ENCODE data around the gene GNAT3. TPM values are rescaled to one million over a fixed set of nuclear protein-coding genes. Genes with fewer than 3 reads are reported as not detected.

Gene GNAT3
- total and polyA plus RNA-seq, 2 donors (not counting 3 experiments of a cell fraction or from before 2014, with no cell fraction given), result not detected

- H3K9ac ChIP-seq (replicated peaks; ENCODE audit: extremely low read depth, insufficient read depth, low read length), result no peak overlapping the region
- no peak overlapping the region for H2AFZ ChIP-seq (ENCODE audit: low read depth, low read length)
- H3K4me2 ChIP-seq (ENCODE audit: insufficient read depth, low read length), result no peak overlapping the region
- no peaks in the 10 kb centered on the region for H3K79me2 ChIP-seq (ENCODE audit: control insufficient read depth, insufficient read depth, low read length)
- no peak for DNase-seq (ENCODE audit: low read depth, low spot score)
- H3K36me3 ChIP-seq (ENCODE audit: control insufficient read depth in 2 of 2, extremely low read depth in 1 of 2, insufficient read depth in 2 of 2, low read length in 2 of 2), result no peaks in the 10 kb centered on the region
- CTCF ChIA-PET, result interaction anchor here (3.0 kb wide), 1 partner anchor 390 kb away, joined by 21 read pairs; no protein-coding TSS in a partner anchor
- dilution Hi-C loops (cut with MboI; ENCODE audit: extremely low pct_ligation_motif_present, low sequenced_read_pairs), result no loop called here
- no peak overlapping the region for H3K4me3 ChIP-seq (replicated peaks in 1 of 3; ENCODE audit: insufficient read depth in 1 of 3, low read depth in 1 of 3, low read length in 3 of 3)
- BruUV-seq (replicated peaks), result no TSS peak
- no peak for FAIRE-seq
- TF ChIP-seq MYC (IDR thresholded peaks at IDR 0.05; ENCODE audit: low read depth, low read length) (no peak), POLR2A (IDR thresholded peaks at IDR 0.05; ENCODE audit: low read depth, low read length) (no peak), EZH2 (IDR thresholded peaks at IDR 0.05; ENCODE audit: borderline replicate concordance, low read depth, low read length, severe bottlenecking) (no peak)
- TF ChIP-seq, protein P1, sequence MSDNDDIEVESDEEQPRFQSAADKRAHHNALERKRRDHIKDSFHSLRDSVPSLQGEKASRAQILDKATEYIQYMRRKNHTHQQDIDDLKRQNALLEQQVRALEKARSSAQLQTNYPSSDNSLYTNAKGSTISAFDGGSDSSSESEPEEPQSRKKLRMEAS (IDR thresholded peaks at IDR 0.05; ENCODE audit: insufficient read depth, insufficient read length), result no peak
- H3K27ac ChIP-seq (ENCODE audit: insufficient read depth, low read depth, low read length), result no peak overlapping the region
- H4K20me1 ChIP-seq (replicated peaks; ENCODE audit: control insufficient read depth, extremely low read depth, insufficient read depth, low read length), result no peaks in the 10 kb centered on the region
- H3K4me1 ChIP-seq (ENCODE audit: control insufficient read depth, extremely low read depth, insufficient read depth, low read length), result no peaks in the 10 kb centered on the region
- intact Hi-C loops (cut with micrococcal nuclease), result loop anchor here (5.0 kb wide), 1 partner anchor 207 kb away; no protein-coding TSS in a partner anchor
- no peaks in the 10 kb centered on the region for H3K9me1 ChIP-seq (replicated peaks; ENCODE audit: control insufficient read depth, extremely low read depth, insufficient read depth, low read length)
- no peaks in the 10 kb centered on the region for H3K27me3 ChIP-seq (ENCODE audit: control insufficient read depth in 2 of 2, insufficient read depth in 2 of 2, low read length in 2 of 2)
- no peaks in the 10 kb centered on the region for H3K9me3 ChIP-seq (replicated peaks; ENCODE audit: control insufficient read depth, insufficient read depth, low read length)
- POLR2A ChIA-PET, result no interaction called here
Observed at GRCh38 chr7:80449836-80450235, 62.0 kb downstream of the GNAT3 start.

- TF ChIP-seq, protein P1 (IDR thresholded peaks at IDR 0.05; ENCODE audit: insufficient read depth, insufficient read length), result no peak
- TF ChIP-seq POLR2AphosphoS5 (IDR thresholded peaks at IDR 0.05; ENCODE audit: insufficient read depth, low read depth, low read length), result no peak
- TF ChIP-seq, protein P2, sequence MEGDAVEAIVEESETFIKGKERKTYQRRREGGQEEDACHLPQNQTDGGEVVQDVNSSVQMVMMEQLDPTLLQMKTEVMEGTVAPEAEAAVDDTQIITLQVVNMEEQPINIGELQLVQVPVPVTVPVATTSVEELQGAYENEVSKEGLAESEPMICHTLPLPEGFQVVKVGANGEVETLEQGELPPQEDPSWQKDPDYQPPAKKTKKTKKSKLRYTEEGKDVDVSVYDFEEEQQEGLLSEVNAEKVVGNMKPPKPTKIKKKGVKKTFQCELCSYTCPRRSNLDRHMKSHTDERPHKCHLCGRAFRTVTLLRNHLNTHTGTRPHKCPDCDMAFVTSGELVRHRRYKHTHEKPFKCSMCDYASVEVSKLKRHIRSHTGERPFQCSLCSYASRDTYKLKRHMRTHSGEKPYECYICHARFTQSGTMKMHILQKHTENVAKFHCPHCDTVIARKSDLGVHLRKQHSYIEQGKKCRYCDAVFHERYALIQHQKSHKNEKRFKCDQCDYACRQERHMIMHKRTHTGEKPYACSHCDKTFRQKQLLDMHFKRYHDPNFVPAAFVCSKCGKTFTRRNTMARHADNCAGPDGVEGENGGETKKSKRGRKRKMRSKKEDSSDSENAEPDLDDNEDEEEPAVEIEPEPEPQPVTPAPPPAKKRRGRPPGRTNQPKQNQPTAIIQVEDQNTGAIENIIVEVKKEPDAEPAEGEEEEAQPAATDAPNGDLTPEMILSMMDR (IDR thresholded peaks at IDR 0.05; ENCODE audit: extremely low read depth in 1 of 2, insufficient read depth in 1 of 2, low read depth in 1 of 2, low read length in 2 of 2), result no peak
- TF ChIP-seq JUN (IDR thresholded peaks at IDR 0.05; ENCODE audit: borderline replicate concordance, insufficient read depth, insufficient read length, low read depth), result no peak
- no peak for TF ChIP-seq MYC (IDR thresholded peaks at IDR 0.05; ENCODE audit: low read depth, low read length)
- no peak for TF ChIP-seq EZH2 (IDR thresholded peaks at IDR 0.05; ENCODE audit: borderline replicate concordance, low read depth, low read length, severe bottlenecking)
- TF ChIP-seq POLR2A (IDR thresholded peaks at IDR 0.05; ENCODE audit: low read depth, low read length), result no peak
- no peak for TF ChIP-seq GATA2 (IDR thresholded peaks at IDR 0.05; ENCODE audit: insufficient read depth, insufficient read length, low read depth, low read length)
- TF ChIP-seq FOS (IDR thresholded peaks at IDR 0.05; ENCODE audit: borderline replicate concordance, insufficient read depth, low read length), result no peak
- no peaks in the 10 kb centered on the region for H3K79me2 ChIP-seq (ENCODE audit: control insufficient read depth, insufficient read depth, low read length)
- no peaks in the 10 kb centered on the region for H4K20me1 ChIP-seq (replicated peaks; ENCODE audit: control insufficient read depth, extremely low read depth, insufficient read depth, low read length)
- DNase-seq (ENCODE audit: low read depth, low spot score) (no peak), FAIRE-seq (no peak)
- no peak overlapping the region for H3K9ac ChIP-seq (replicated peaks; ENCODE audit: extremely low read depth, insufficient read depth, low read length)
- BruUV-seq (replicated peaks), result no TSS peak
- no peaks in the 10 kb centered on the region for H3K9me1 ChIP-seq (replicated peaks; ENCODE audit: control insufficient read depth, extremely low read depth, insufficient read depth, low read length)
- POLR2A ChIA-PET, result no interaction called here
- no peak overlapping the region for H3K4me2 ChIP-seq (ENCODE audit: insufficient read depth, low read length)
- no peaks in the 10 kb centered on the region for H3K9me3 ChIP-seq (replicated peaks; ENCODE audit: control insufficient read depth, insufficient read depth, low read length)
- no peak overlapping the region for H3K27ac ChIP-seq (ENCODE audit: insufficient read depth, low read depth, low read length)
- CTCF ChIA-PET, result interaction anchor here (1.2 to 1.6 kb wide), 4 partner anchors 14 to 384 kb away, joined by 3 to 8 read pairs (median 6); no protein-coding TSS in a partner anchor
- dilution Hi-C loops (cut with MboI; ENCODE audit: extremely low pct_ligation_motif_present, low sequenced_read_pairs), result no loop called here
- H3K27me3 ChIP-seq (ENCODE audit: control insufficient read depth in 2 of 2, insufficient read depth in 2 of 2, low read length in 2 of 2), result no peaks in the 10 kb centered on the region
- H3K4me3 ChIP-seq (replicated peaks in 1 of 3; ENCODE audit: insufficient read depth in 1 of 3, low read depth in 1 of 3, low read length in 3 of 3), result no peak overlapping the region
- intact Hi-C loops (cut with micrococcal nuclease), result no loop called here
- H2AFZ ChIP-seq (ENCODE audit: low read depth, low read length), result no peak overlapping the region
- H3K36me3 ChIP-seq (ENCODE audit: control insufficient read depth in 2 of 2, extremely low read depth in 1 of 2, insufficient read depth in 2 of 2, low read length in 2 of 2), result no peaks in the 10 kb centered on the region
- no peaks in the 10 kb centered on the region for H3K4me1 ChIP-seq (ENCODE audit: control insufficient read depth, extremely low read depth, insufficient read depth, low read length)
Observed at GRCh38 chr7:80445351-80445750, 66.5 kb downstream of the GNAT3 start.

All from endothelial cell of umbilical vein (primary cell).